GM12865 (cell line): Measurements from ENCODE around the gene CSNK1A1.

Experiments used
- DNase-seq: peaks from one replicate; pipeline ENCODE4 v3.0.0; 2010; ENCODE audit warnings: low read depth
- H3K4me3 ChIP-seq: 2 replicates; pipeline ENCODE4 v1.5.1; 2011; ENCODE audit warnings: mild to moderate bottlenecking, low read depth, low read length, control low read depth
- CTCF ChIP-seq: IDR thresholded peaks from 2 replicates; pipeline ENCODE4 v1.5.1; 2011; ENCODE audit warnings: low read length, control low read depth, low read depth, inconsistent platforms; ENCODE audit not compliant: insufficient read depth; ENCODE audit errors: missing control alignments

The CSNK1A1 gene

GRCh38 chr5:149500922-149501582, 50.2 kb downstream of the CSNK1A1 start:
- no peak for TF ChIP-seq CTCF

DNA sequence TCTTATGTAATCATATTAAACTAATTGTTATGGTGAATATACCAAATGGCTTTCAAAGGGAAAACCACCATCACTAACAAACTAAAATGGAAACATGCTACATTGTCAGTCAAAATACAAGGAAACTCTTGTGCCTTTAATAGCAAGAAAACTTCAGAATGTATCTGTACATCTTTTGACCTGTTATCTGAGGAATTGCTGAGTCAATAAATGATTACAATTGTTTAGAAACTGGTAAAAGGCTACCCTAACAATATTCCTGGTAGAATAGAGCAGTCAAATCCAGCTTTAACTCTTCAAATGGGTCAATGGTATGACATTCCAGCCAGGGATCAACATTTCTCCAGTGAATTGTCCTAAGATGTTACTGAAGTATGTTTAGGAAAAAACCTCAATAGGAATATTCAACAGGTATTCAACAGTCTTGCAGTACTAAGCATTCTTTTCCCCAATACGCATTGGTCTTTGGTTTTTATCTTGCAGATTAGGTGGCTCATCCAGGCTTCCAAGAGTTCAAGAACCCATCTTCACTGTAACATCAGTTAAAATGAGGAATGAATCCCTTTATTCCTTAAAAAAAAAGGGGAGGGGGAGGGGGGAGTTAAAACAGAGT, 52.4 kb downstream of the CSNK1A1 start:
- TF ChIP-seq CTCF: no peak
- DNase-seq: no peak
- H3K4me3 ChIP-seq: no peak overlapping the region

More at GRCh38 chr5:149500922-149501582, 50.2 kb downstream of the CSNK1A1 start:
- no peak for DNase-seq
- H3K4me3 ChIP-seq: no peak overlapping the region

DNA sequence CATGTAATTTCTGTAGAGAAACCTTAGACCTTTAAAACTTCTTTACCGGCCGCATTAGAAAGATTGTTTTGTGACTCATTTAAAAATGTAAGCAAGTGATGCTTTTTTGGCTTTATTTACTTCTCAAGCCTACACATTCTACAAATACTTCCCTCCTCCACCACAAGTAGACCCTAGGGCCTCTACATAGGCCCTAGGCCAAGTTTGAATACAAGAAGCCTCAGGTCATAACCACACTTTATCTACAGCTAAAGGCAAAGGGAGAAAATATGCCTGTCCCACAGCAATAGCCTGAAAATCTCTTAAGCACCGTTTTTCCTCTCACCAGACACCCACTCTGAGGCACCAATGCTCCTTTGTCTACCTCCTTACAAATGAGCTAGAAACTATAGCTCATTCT, 53.9 kb downstream of the CSNK1A1 start:
- no peak for TF ChIP-seq CTCF
- DNase-seq: no peak
- H3K4me3 ChIP-seq: no peak overlapping the region

GRCh38 chr5:149496917-149497316, 54.3 kb downstream of the CSNK1A1 start:
- H3K4me3 ChIP-seq: no peak overlapping the region
- TF ChIP-seq CTCF: no peak
- DNase-seq: no peak

DNA sequence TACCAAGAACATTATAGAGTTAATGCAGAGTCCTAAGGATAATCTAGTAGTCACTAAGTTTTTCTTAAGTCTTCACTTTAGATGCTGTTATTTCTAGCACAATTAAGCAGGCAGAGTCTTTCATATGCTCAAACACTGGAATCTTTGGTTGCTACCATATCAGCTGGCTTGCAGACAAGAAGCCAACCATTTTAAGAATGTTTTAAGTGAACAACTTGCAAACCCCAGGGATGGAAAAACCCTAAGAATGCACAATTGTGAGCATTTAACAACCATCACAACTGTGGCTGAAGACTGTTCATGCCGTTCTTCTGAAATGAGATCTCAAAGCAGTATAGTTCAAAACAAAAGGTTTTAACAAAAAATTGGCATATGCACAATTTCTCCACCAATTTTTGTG, 55.1 kb downstream of the CSNK1A1 start:
- TF ChIP-seq CTCF: no peak

DNA sequence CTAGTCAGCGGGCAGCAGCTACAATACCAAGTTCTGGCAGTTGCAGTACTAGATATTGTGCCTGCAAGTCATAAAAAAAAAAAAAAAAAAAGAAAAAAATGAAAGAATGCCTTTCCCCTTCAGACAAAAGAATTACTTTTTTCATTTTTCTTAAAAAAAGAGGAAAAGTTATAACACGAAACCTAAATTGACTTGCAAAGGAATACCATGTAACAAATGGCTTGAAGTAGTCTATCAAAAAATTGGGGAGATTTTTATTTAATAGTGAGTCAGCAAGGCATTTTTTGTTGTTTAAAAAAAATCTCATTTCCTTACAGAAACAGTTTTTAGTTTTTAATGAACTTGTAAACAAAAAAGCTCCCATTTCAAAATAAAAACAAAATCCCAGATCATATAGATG, 55.6 kb downstream of the CSNK1A1 start:
- DNase-seq: no peak
- no peak overlapping the region for H3K4me3 ChIP-seq
- TF ChIP-seq CTCF: no peak

More for the DNA sequence above, 55.1 kb downstream of the CSNK1A1 start:
- no peak for DNase-seq
- H3K4me3 ChIP-seq: no peak overlapping the region

GRCh38 chr5:149493316-149493715, 57.9 kb downstream of the CSNK1A1 start:
- no peak overlapping the region for H3K4me3 ChIP-seq
- DNase-seq: no peak
- no peak for TF ChIP-seq CTCF
